Measurements from ENCODE around the gene ROCK2. TPM values are rescaled to one million over a fixed set of nuclear protein-coding genes. Genes with fewer than 3 reads are reported as not detected.

Gene ROCK2
- total RNA-seq, 2 donors from 2014 or later, result 62.7 to 80.9 TPM

DNA sequence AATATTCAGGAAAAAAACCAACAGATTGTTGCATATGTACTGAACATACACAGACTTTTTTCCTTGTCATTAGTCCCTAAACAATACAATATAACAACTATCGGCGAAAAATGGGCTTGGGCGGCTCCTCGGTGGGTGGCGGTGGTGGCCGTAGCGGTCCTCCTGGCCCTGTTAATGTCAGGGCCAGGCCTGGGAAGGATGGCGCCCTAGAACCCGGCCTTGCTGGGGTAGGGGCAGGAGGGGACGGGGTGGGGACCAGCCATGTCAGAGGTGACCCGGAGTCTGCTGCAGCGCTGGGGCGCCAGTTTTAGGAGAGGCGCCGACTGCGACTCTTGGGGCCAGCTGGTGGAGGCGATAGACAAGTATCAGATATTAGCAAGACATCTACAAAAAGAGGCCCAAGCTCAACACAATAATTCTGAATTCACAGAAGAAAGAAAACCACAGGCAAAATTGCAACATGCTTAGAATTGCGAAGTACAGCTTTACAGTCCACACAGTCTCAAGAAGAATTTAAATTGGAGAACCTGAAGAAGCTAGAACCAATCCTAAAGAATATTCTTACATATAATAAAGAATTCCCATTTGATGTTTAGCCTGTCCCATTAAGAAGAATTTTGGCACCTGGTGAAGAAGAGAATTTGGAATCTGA is 36.5 kb downstream of the ROCK2 start:
- intact Hi-C loops (cut with DNase I), result no loop called here
- no peaks in the 10 kb centered on the region for H3K9me3 ChIP-seq
- TF ChIP-seq, protein P1, sequence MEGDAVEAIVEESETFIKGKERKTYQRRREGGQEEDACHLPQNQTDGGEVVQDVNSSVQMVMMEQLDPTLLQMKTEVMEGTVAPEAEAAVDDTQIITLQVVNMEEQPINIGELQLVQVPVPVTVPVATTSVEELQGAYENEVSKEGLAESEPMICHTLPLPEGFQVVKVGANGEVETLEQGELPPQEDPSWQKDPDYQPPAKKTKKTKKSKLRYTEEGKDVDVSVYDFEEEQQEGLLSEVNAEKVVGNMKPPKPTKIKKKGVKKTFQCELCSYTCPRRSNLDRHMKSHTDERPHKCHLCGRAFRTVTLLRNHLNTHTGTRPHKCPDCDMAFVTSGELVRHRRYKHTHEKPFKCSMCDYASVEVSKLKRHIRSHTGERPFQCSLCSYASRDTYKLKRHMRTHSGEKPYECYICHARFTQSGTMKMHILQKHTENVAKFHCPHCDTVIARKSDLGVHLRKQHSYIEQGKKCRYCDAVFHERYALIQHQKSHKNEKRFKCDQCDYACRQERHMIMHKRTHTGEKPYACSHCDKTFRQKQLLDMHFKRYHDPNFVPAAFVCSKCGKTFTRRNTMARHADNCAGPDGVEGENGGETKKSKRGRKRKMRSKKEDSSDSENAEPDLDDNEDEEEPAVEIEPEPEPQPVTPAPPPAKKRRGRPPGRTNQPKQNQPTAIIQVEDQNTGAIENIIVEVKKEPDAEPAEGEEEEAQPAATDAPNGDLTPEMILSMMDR (IDR thresholded peaks at IDR 0.05), result no peak
- DNase-seq, result no peak
- no peaks in the 10 kb centered on the region for H3K36me3 ChIP-seq
- no peak overlapping the region for H3K9ac ChIP-seq (ENCODE audit: low read depth in 2 of 2, low read length in 2 of 2)
- H3K27me3 ChIP-seq, result no peaks in the 10 kb centered on the region
- no peak overlapping the region for H3K4me3 ChIP-seq
- no peak overlapping the region for H3K27ac ChIP-seq
- no peaks in the 10 kb centered on the region for H3K4me1 ChIP-seq

DNA sequence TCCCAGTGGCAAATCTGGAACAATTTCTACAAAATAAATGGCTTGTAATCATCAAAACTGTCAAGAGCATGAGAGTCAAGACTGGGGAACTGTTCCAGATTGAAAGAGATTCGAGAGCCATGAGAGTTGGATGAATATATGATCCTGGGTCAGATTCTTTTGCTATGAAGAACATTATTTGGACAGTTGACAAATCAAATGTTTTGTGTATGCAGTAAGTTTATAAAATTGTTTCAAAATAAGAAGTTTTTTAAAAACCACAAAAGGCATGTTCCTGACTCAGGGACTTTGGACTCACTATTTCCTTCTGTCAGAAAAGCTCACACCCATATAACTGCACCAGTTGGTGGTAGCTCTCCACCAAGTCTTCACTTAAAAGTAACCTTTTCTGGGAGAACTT is 38.5 kb downstream of the ROCK2 start:
- Histone ChIP-seq H3K27ac (no peak overlapping the region), H3K4me3 (no peak overlapping the region), H3K4me1 (no peaks in the 10 kb centered on the region), H3K36me3 (no peaks in the 10 kb centered on the region), H3K9me3 (no peaks in the 10 kb centered on the region), H3K27me3 (no peaks in the 10 kb centered on the region), H3K9ac (ENCODE audit: low read depth in 2 of 2, low read length in 2 of 2) (no peak overlapping the region)
- TF ChIP-seq, protein P1 (IDR thresholded peaks at IDR 0.05), result no peak
- intact Hi-C loops (cut with DNase I), result no loop called here
- DNase-seq, result no peak

DNA sequence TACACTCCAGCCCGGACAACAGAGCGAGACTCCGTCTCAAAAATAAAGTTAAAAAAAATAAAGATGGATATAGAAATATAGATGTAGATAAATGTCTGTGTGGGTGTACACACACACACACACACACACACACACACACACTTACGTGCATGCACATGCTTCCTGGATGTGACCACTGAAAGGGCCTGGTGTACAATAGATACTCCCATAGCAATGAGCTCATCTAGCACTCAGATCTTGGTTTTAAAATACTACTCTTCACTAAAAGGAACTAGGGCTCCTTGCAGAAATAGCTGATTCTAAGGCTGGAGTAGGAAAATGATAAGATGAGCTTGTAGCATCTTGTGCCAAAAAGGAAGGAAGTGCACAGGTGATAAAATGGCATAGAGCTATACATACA is 39.1 kb downstream of the ROCK2 start:
- H3K4me1 ChIP-seq, result no peaks in the 10 kb centered on the region
- no peaks in the 10 kb centered on the region for H3K36me3 ChIP-seq
- H3K27me3 ChIP-seq, result no peaks in the 10 kb centered on the region
- no peak overlapping the region for H3K4me3 ChIP-seq
- no peak for DNase-seq
- H3K27ac ChIP-seq, result no peak overlapping the region
- H3K9me3 ChIP-seq, result no peaks in the 10 kb centered on the region
- intact Hi-C loops (cut with DNase I), result no loop called here
- TF ChIP-seq, protein P1 (IDR thresholded peaks at IDR 0.05), result no peak
- no peak overlapping the region for H3K9ac ChIP-seq (ENCODE audit: low read depth in 2 of 2, low read length in 2 of 2)

DNA sequence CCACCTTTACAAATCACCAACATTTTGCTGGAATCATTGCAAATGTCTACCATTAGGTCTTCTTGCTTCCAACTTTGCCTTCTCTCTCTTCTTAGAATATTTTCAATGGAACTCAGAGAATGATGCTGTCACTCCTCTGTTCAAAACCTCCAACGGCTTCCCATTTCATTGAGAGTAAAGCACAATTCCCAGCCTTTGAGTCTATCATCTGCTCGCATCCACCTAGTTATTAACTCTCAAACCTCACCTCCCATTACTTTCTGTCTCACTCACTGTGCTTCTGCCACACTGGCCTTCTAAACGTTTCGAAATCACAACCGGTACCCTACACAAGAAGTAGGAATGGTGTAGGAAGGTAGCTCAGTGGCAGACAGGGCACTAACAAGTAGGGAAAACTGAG is 40.0 kb downstream of the ROCK2 start:
- Histone ChIP-seq H3K4me3 (no peak overlapping the region), H3K27ac (no peak overlapping the region), H3K27me3 (no peaks in the 10 kb centered on the region), H3K9me3 (no peaks in the 10 kb centered on the region), H3K4me1 (no peaks in the 10 kb centered on the region), H3K36me3 (no peaks in the 10 kb centered on the region), H3K9ac (ENCODE audit: low read depth in 2 of 2, low read length in 2 of 2) (no peak overlapping the region)
- intact Hi-C loops (cut with DNase I), result no loop called here
- no peak for DNase-seq
- TF ChIP-seq, protein P1 (IDR thresholded peaks at IDR 0.05), result no peak

DNA sequence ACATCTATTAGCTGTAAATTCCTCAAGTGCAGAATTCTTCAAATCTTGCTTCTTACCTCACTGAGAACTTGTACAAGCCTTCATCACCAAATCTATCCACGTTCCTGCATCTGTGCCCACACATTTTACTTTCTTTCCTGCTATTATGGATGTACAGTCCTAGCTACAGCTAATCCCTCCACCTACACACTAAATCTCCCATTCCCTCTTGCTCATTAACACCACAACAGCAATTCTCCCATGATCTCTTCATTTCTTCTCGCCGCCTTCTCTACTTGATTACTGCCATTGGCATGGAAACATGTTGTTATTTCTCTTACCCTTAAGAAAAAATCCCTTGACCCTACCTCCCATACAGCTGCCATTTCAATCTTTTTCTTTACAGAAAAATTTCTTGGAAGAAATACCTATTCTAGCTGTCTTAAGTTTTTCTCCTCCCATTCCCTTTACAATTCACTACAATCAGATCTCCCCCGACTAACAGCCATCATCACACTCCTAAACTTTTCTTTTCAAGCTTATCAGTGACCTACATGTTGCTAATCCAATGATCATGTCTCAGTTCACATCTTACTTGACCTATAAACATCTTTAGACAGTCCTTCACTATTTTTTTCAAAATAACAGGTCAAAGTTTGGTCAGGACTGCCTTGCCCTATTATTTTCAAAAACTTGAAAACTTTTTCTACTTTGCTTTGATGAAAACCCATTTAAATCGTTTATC is 41.0 kb downstream of the ROCK2 start:
- intact Hi-C loops (cut with DNase I), result no loop called here
- DNase-seq, result no peak
- Histone ChIP-seq H3K4me1 (no peaks in the 10 kb centered on the region), H3K9ac (ENCODE audit: low read depth in 2 of 2, low read length in 2 of 2) (no peak overlapping the region), H3K27me3 (no peaks in the 10 kb centered on the region), H3K9me3 (no peaks in the 10 kb centered on the region), H3K36me3 (no peaks in the 10 kb centered on the region), H3K27ac (no peak overlapping the region), H3K4me3 (no peak overlapping the region)
- TF ChIP-seq, protein P1 (IDR thresholded peaks at IDR 0.05), result no peak

All from colonic mucosa (tissue), 4 donors.